ENCODE measurements around the gene MIB2.

MIB2 gene

GRCh38 chr1:1598051-1598719 is 17.1 kb upstream of the MIB2 start:
- no peak overlapping the region for H3K4me3 ChIP-seq (ENCODE audit: low read depth, low read length)

- H3K4me3 ChIP-seq (ENCODE audit: low read depth, low read length), result no peak overlapping the region
Measured at GRCh38 chr1:1598720-1599029, 16.6 kb upstream of the MIB2 start.

- H3K4me3 ChIP-seq (ENCODE audit: low read depth, low read length), result peak overlapping the region; percentile 33
Measured at GRCh38 chr1:1599030-1599934, 16.0 kb upstream of the MIB2 start.

GRCh38 chr1:1599935-1600860 is 15.1 kb upstream of the MIB2 start, which contains the start of gene FNDC10:
FNDC10 (minus strand) TSS chr1:1600135; CDS start chr1:1600015, 120 bp downstream.
- H3K4me3 ChIP-seq (ENCODE audit: low read depth, low read length), result peak within 1 kb of the TSS; percentile 35

- H3K4me3 ChIP-seq (ENCODE audit: low read depth, low read length), result no peak overlapping the region
Measured at GRCh38 chr1:1600861-1601563, 14.3 kb upstream of the MIB2 start.

GRCh38 chr1:1601564-1602303 is 13.6 kb upstream of the MIB2 start:
- no peak overlapping the region for H3K4me3 ChIP-seq (ENCODE audit: low read depth, low read length)

- no peak overlapping the region for H3K4me3 ChIP-seq (ENCODE audit: low read depth, low read length)
Measured at GRCh38 chr1:1602304-1602967, 12.9 kb upstream of the MIB2 start.

GRCh38 chr1:1602968-1603506 is 12.3 kb upstream of the MIB2 start:
- no peak overlapping the region for H3K4me3 ChIP-seq (ENCODE audit: low read depth, low read length)

GRCh38 chr1:1603671-1604373 is 11.5 kb upstream of the MIB2 start:
- no peak overlapping the region for H3K4me3 ChIP-seq (ENCODE audit: low read depth, low read length)

- H3K4me3 ChIP-seq (ENCODE audit: low read depth, low read length), result no peak overlapping the region
Measured at GRCh38 chr1:1604374-1605033, 10.8 kb upstream of the MIB2 start.

GRCh38 chr1:1605034-1605591 is 10.2 kb upstream of the MIB2 start:
- no peak overlapping the region for H3K4me3 ChIP-seq (ENCODE audit: low read depth, low read length)

- H3K4me3 ChIP-seq (ENCODE audit: low read depth, low read length), result no peak overlapping the region
Measured at GRCh38 chr1:1605724-1606123, 9.6 kb upstream of the MIB2 start.

GRCh38 chr1:1606232-1606631 is 9.1 kb upstream of the MIB2 start:
- H3K4me3 ChIP-seq (ENCODE audit: low read depth, low read length), result no peak overlapping the region

GRCh38 chr1:1609822-1610485 is 5.3 kb upstream of the MIB2 start:
- no peak overlapping the region for H3K4me3 ChIP-seq (ENCODE audit: low read depth, low read length)

GRCh38 chr1:1610796-1611195 is 4.5 kb upstream of the MIB2 start:
- H3K4me3 ChIP-seq (ENCODE audit: low read depth, low read length), result no peak overlapping the region

- H3K4me3 ChIP-seq (ENCODE audit: low read depth, low read length), result no peak overlapping the region
Measured at GRCh38 chr1:1612104-1612400, 3.2 kb upstream of the MIB2 start.

GRCh38 chr1:1613509-1614082 is 1.7 kb upstream of the MIB2 start:
- H3K4me3 ChIP-seq (ENCODE audit: low read depth, low read length), result no peak overlapping the region
